Astrocyte (in vitro differentiated cells and primary cell): Measurements from ENCODE around the gene DEGS2. TPM values are rescaled to one million over a fixed set of nuclear protein-coding genes. Genes with fewer than 3 reads are reported as not detected.

Experiments
- DNase-seq: peaks from one replicate; pipeline ENCODE4 v3.0.0-alpha.2; 2010; ENCODE audit warnings: low read depth
- FAIRE-seq: peaks from 2 replicates; lab custom pipeline; 2011; peaks lifted over from hg19 to GRCh38; lab: Jason Lieb, UNC
- H2AFZ ChIP-seq: 2 replicates; pipeline ENCODE4 v1.6.0; 2012; ENCODE audit warnings: low read depth, low read length, inconsistent platforms
- H3K27ac ChIP-seq: 2 replicates; pipeline ENCODE4 v1.5.1; 2011; ENCODE audit warnings: low read depth, low read length, inconsistent platforms
- H3K27me3 ChIP-seq: 2 replicates; pipeline ENCODE4 v1.6.0; 2011; ENCODE audit warnings: low read length, inconsistent platforms; ENCODE audit not compliant: insufficient read depth
- H3K36me3 ChIP-seq: 2 replicates; pipeline ENCODE4 v1.5.1; 2011; ENCODE audit warnings: low read length, inconsistent platforms; ENCODE audit not compliant: insufficient read depth
- H3K4me1 ChIP-seq: 2 replicates; pipeline ENCODE4 v1.5.1; 2011; ENCODE audit warnings: low read length, inconsistent platforms; ENCODE audit not compliant: insufficient read depth
- H3K4me2 ChIP-seq: 2 replicates; pipeline ENCODE4 v1.6.0; 2012; ENCODE audit warnings: low read length, inconsistent platforms
- H3K4me3 ChIP-seq: 2 replicates; pipeline ENCODE4 v1.5.1; 2011; ENCODE audit warnings: low read depth, mild to moderate bottlenecking, low read length, inconsistent platforms; ENCODE audit not compliant: insufficient read depth
- H3K79me2 ChIP-seq: 2 replicates; pipeline ENCODE4 v1.6.0; 2012; ENCODE audit warnings: mild to moderate bottlenecking, low read length, inconsistent platforms; ENCODE audit not compliant: insufficient read depth
- H3K9ac ChIP-seq: 2 replicates; pipeline ENCODE4 v1.6.0; 2012; ENCODE audit warnings: mild to moderate bottlenecking, low read length, inconsistent platforms
- H3K9me3 ChIP-seq: 2 replicates; pipeline ENCODE4 v1.5.1; 2012; ENCODE audit warnings: low read depth, mild to moderate bottlenecking, low read length, inconsistent platforms; ENCODE audit not compliant: insufficient read depth
- H4K20me1 ChIP-seq: 2 replicates; pipeline ENCODE4 v1.6.0; 2012; ENCODE audit warnings: low read length, inconsistent platforms; ENCODE audit not compliant: insufficient read depth
- H3K27ac Mint-ChIP-seq: one replicate; pipeline ENCODE4 v1.8.0; 2021; ENCODE audit warnings: mild to moderate bottlenecking, mixed read lengths; ENCODE audit not compliant: unreplicated experiment
- H3K27me3 Mint-ChIP-seq: one replicate; pipeline ENCODE4 v1.8.0; 2021; ENCODE audit warnings: low read depth, mixed read lengths; ENCODE audit not compliant: unreplicated experiment
- H3K36me3 Mint-ChIP-seq: one replicate; pipeline ENCODE4 v1.8.0; 2021; ENCODE audit warnings: low read depth, mixed read lengths; ENCODE audit not compliant: unreplicated experiment
- H3K4me1 Mint-ChIP-seq: one replicate; pipeline ENCODE4 v1.8.0; 2021; ENCODE audit warnings: low read depth, mixed read lengths; ENCODE audit not compliant: unreplicated experiment
- H3K4me3 Mint-ChIP-seq: one replicate; pipeline ENCODE4 v1.8.0; 2021; ENCODE audit warnings: mild to moderate bottlenecking, moderate library complexity, mixed read lengths; ENCODE audit not compliant: unreplicated experiment
- H3K9me3 Mint-ChIP-seq: one replicate; pipeline ENCODE4 v1.8.0; 2021; ENCODE audit warnings: mild to moderate bottlenecking, mixed read lengths; ENCODE audit not compliant: unreplicated experiment
- CTCF ChIP-seq: IDR thresholded peaks from 2 replicates; pipeline ENCODE4 v1.5.1; 2011; ENCODE audit warnings: low read depth, mild to moderate bottlenecking, inconsistent platforms, low read length, moderate library complexity; ENCODE audit not compliant: insufficient read depth
- EZH2 ChIP-seq: IDR thresholded peaks from 2 replicates; pipeline ENCODE4 v1.6.1; 2012; ENCODE audit warnings: mild to moderate bottlenecking, low read length, inconsistent platforms; ENCODE audit not compliant: insufficient read depth
- total RNA-seq: library from RNA; stranded (reverse); gene quantifications from 2 replicates; pipeline ENCODE4 v1.2.1, GENCODE V29; 2021

The DEGS2 gene
- total RNA-seq, 1 donor from 2014 or later: not detected

GRCh38 chr14:100193417-100194357, 34.2 kb upstream of the DEGS2 start:
- no peak overlapping the region for H3K27ac ChIP-seq
- H3K9me3 Mint-ChIP-seq: no peaks in the 10 kb centered on the region

GRCh38 chr14:100192672-100193416, 33.4 kb upstream of the DEGS2 start:
- H3K27ac ChIP-seq: peak overlapping the region; percentile 40
- H3K27me3 Mint-ChIP-seq: no peaks in the 10 kb centered on the region
- H3K4me3 ChIP-seq: peak overlapping the region; percentile 57
- TF ChIP-seq EZH2: no peak
- peak; percentile 38 for TF ChIP-seq CTCF
- peak overlapping the region; percentile 91 for H2AFZ ChIP-seq
- H3K9me3 ChIP-seq: no peaks in the 10 kb centered on the region
- H3K79me2 ChIP-seq: no peaks in the 10 kb centered on the region
- H3K9me3 Mint-ChIP-seq: no peaks in the 10 kb centered on the region
- H3K4me1 ChIP-seq: peaks cover 11% of the 10 kb centered on the region
- no peaks in the 10 kb centered on the region for H3K4me1 Mint-ChIP-seq
- H3K27ac Mint-ChIP-seq: no peak overlapping the region
- DNase-seq (peak; percentile 89), FAIRE-seq (no peak)
- H3K27me3 ChIP-seq: no peaks in the 10 kb centered on the region
- no peaks in the 10 kb centered on the region for H3K36me3 Mint-ChIP-seq
- peak overlapping the region; percentile 42 for H3K4me3 Mint-ChIP-seq
- no peaks in the 10 kb centered on the region for H4K20me1 ChIP-seq
- peak overlapping the region; percentile 88 for H3K4me2 ChIP-seq
- H3K36me3 ChIP-seq: no peaks in the 10 kb centered on the region
- peak overlapping the region; percentile 76 for H3K9ac ChIP-seq

More at GRCh38 chr14:100193417-100194357, 34.2 kb upstream of the DEGS2 start:
- peak overlapping the region; percentile 76 for H3K9ac ChIP-seq
- H2AFZ ChIP-seq: peak overlapping the region; percentile 91
- H3K4me1 ChIP-seq: peaks cover 11% of the 10 kb centered on the region
- no peak for DNase-seq
- no peaks in the 10 kb centered on the region for H3K79me2 ChIP-seq
- no peaks in the 10 kb centered on the region for H4K20me1 ChIP-seq
- H3K4me1 Mint-ChIP-seq: no peaks in the 10 kb centered on the region
- FAIRE-seq: no peak
- no peak for TF ChIP-seq EZH2
- TF ChIP-seq CTCF: no peak
- no peaks in the 10 kb centered on the region for H3K9me3 ChIP-seq
- peak overlapping the region; percentile 50 for H3K27ac Mint-ChIP-seq
- no peaks in the 10 kb centered on the region for H3K36me3 ChIP-seq
- no peaks in the 10 kb centered on the region for H3K27me3 ChIP-seq
- peak overlapping the region; percentile 57 for H3K4me3 ChIP-seq
- H3K36me3 Mint-ChIP-seq: no peaks in the 10 kb centered on the region
- peak overlapping the region; percentile 88 for H3K4me2 ChIP-seq
- no peaks in the 10 kb centered on the region for H3K27me3 Mint-ChIP-seq
- H3K4me3 Mint-ChIP-seq: peak overlapping the region; percentile 42
